HEK293 (cell line): ENCODE results near the gene C12orf57.

Experiments used
- CTCF ChIP-seq: fragments of 450-650 bp; formaldehyde crosslinking; IDR thresholded peaks from 2 replicates; pipeline ENCODE4 v1.5.1; 2016; ENCODE audit warnings: missing biosample characterization, missing genetic modification characterization
- KLF1 ChIP-seq: fragments of 450-650 bp; formaldehyde crosslinking; IDR thresholded peaks from 2 replicates; pipeline ENCODE4 v1.5.1; 2016; ENCODE audit warnings: missing biosample characterization, missing genetic modification characterization
- KLF8 ChIP-seq: fragments of 450-650 bp; formaldehyde crosslinking; IDR thresholded peaks from 2 replicates; pipeline ENCODE4 v1.5.1; 2016; ENCODE audit warnings: missing biosample characterization, missing genetic modification characterization
- PBX3 ChIP-seq: sonication (generic); formaldehyde crosslinking; IDR thresholded peaks from 2 replicates; pipeline ENCODE4 v1.8.1; 2022; ENCODE audit warnings: mild to moderate bottlenecking, moderate library complexity, missing genetic modification reagents
- PRDM4 ChIP-seq: fragments of 450-650 bp; formaldehyde crosslinking; IDR thresholded peaks from 2 replicates; pipeline ENCODE4 v1.5.1; 2017; ENCODE audit warnings: missing biosample characterization, missing genetic modification characterization
- SCRT2 ChIP-seq: fragments of 450-650 bp; formaldehyde crosslinking; IDR thresholded peaks from 2 replicates; pipeline ENCODE4 v1.5.1; 2016; ENCODE audit warnings: missing biosample characterization, missing genetic modification characterization
- SETDB1 ChIP-seq: IDR thresholded peaks from one replicate; pipeline ENCODE4 v1.6.1; 2017; ENCODE audit warnings: mild to moderate bottlenecking, low read length, moderate library complexity, mixed read lengths; ENCODE audit not compliant: insufficient read length
- WT1 ChIP-seq: fragments of 450-650 bp; formaldehyde crosslinking; IDR thresholded peaks from 2 replicates; pipeline ENCODE4 v1.5.1; 2016; ENCODE audit warnings: missing biosample characterization, missing genetic modification characterization
- ZBTB6 ChIP-seq: fragments of 450-650 bp; formaldehyde crosslinking; IDR thresholded peaks from 2 replicates; pipeline ENCODE4 v1.5.1; 2017; ENCODE audit warnings: missing biosample characterization, missing genetic modification characterization
- ZBTB8A ChIP-seq: fragments of 450-650 bp; formaldehyde crosslinking; IDR thresholded peaks from 2 replicates; pipeline ENCODE4 v1.5.1; 2016; ENCODE audit warnings: missing biosample characterization, missing genetic modification characterization
- ZNF121 ChIP-seq: fragments of 450-650 bp; formaldehyde crosslinking; IDR thresholded peaks from 2 replicates; pipeline ENCODE4 v1.5.1; 2016; ENCODE audit warnings: missing biosample characterization, missing genetic modification characterization
- ZNF18 ChIP-seq: fragments of 450-650 bp; formaldehyde crosslinking; IDR thresholded peaks from 2 replicates; pipeline ENCODE4 v1.5.1; 2016; ENCODE audit warnings: missing biosample characterization, missing genetic modification characterization
- ZNF2 ChIP-seq: fragments of 450-650 bp; formaldehyde crosslinking; IDR thresholded peaks from 2 replicates; pipeline ENCODE4 v1.5.1; 2016; ENCODE audit warnings: missing biosample characterization, missing genetic modification characterization
- ZNF24 ChIP-seq: fragments of 450-650 bp; formaldehyde crosslinking; IDR thresholded peaks from 2 replicates; pipeline ENCODE4 v1.5.1; 2016; ENCODE audit warnings: missing biosample characterization, missing genetic modification characterization
- ZNF354C ChIP-seq: fragments of 450-650 bp; formaldehyde crosslinking; IDR thresholded peaks from 2 replicates; pipeline ENCODE4 v1.5.1; 2016; ENCODE audit warnings: missing biosample characterization, missing genetic modification characterization, low read depth, borderline replicate concordance
- ZNF513 ChIP-seq: fragments of 450-650 bp; IDR thresholded peaks from 2 replicates; pipeline ENCODE4 v1.5.1; 2018; ENCODE audit warnings: missing biosample characterization, missing genetic modification characterization
- ZNF514 ChIP-seq: fragments of 450-650 bp; formaldehyde crosslinking; IDR thresholded peaks from 2 replicates; pipeline ENCODE4 v1.5.1; 2016; ENCODE audit warnings: missing biosample characterization, missing genetic modification characterization
- ZNF521 ChIP-seq: fragments of 450-650 bp; formaldehyde crosslinking; IDR thresholded peaks from 2 replicates; pipeline ENCODE4 v1.5.1; 2017; ENCODE audit warnings: missing biosample characterization, mild to moderate bottlenecking, missing genetic modification characterization
- ZNF560 ChIP-seq: fragments of 450-650 bp; formaldehyde crosslinking; IDR thresholded peaks from 2 replicates; pipeline ENCODE4 v1.5.1; 2017; ENCODE audit warnings: missing biosample characterization, missing genetic modification characterization, borderline replicate concordance
- ZNF624 ChIP-seq: fragments of 450-650 bp; formaldehyde crosslinking; IDR thresholded peaks from 2 replicates; pipeline ENCODE4 v1.5.1; 2017; ENCODE audit warnings: missing biosample characterization, missing genetic modification characterization
- ZNF645 ChIP-seq: fragments of 450-650 bp; formaldehyde crosslinking; IDR thresholded peaks from 2 replicates; pipeline ENCODE4; 2016; ENCODE audit warnings: missing biosample characterization, missing genetic modification characterization
- ZNF654 ChIP-seq: fragments of 450-650 bp; formaldehyde crosslinking; IDR thresholded peaks from 2 replicates; pipeline ENCODE4 v1.5.1; 2016; ENCODE audit warnings: low read depth, missing biosample characterization, missing genetic modification characterization
- ZNF658 ChIP-seq: fragments of 450-650 bp; formaldehyde crosslinking; IDR thresholded peaks from 2 replicates; pipeline ENCODE4; 2016; ENCODE audit warnings: missing biosample characterization, missing genetic modification characterization
- ZNF664 ChIP-seq: fragments of 450-650 bp; formaldehyde crosslinking; IDR thresholded peaks from 2 replicates; pipeline ENCODE4 v1.5.1; 2016; ENCODE audit warnings: missing biosample characterization, missing genetic modification characterization
- ZNF692 ChIP-seq: fragments of 450-650 bp; formaldehyde crosslinking; IDR thresholded peaks from 2 replicates; pipeline ENCODE4 v1.5.1; 2016; ENCODE audit warnings: missing biosample characterization, missing genetic modification characterization
- ZNF776 ChIP-seq: fragments of 450-650 bp; formaldehyde crosslinking; IDR thresholded peaks from 2 replicates; pipeline ENCODE4 v1.5.0; 2017; ENCODE audit warnings: missing biosample characterization, missing genetic modification characterization, borderline replicate concordance
- ZSCAN23 ChIP-seq: fragments of 450-650 bp; formaldehyde crosslinking; IDR thresholded peaks from 2 replicates; pipeline ENCODE4 v1.5.1; 2016; ENCODE audit warnings: missing biosample characterization, missing genetic modification characterization
- ZSCAN30 ChIP-seq: fragments of 450-650 bp; IDR thresholded peaks from 2 replicates; pipeline ENCODE4 v1.5.1; 2018; ENCODE audit warnings: missing biosample characterization, mild to moderate bottlenecking, missing genetic modification characterization, moderate library complexity

Gene C12orf57

GRCh38 chr12:6965026-6965661, 21.3 kb downstream of the C12orf57 start (continued):
- TF ChIP-seq ZNF18, result peak; percentile 42; the same call in 1 of the 2 replicates
- TF ChIP-seq ZNF514 (tag by site-specific recombination), result no peak
- 0 out of 2 replicates have a peak, but pooled peaks have one; percentile 18 for TF ChIP-seq PRDM4 (tag by site-specific recombination)
- TF ChIP-seq ZNF121 (tag by site-specific recombination), result no peak
- TF ChIP-seq ZNF645, result no peak
- peak; percentile 93 for TF ChIP-seq CTCF (tag by site-specific recombination)
- TF ChIP-seq KLF1 (tag by site-specific recombination), result peak; percentile 9; the same call in 1 of the 2 replicates
- TF ChIP-seq ZNF692 (tag by site-specific recombination), result peak; percentile 60; the same call in 1 of the 2 replicates
- TF ChIP-seq ZNF24 (tag by site-specific recombination), result peak; percentile 66; the same call in 1 of the 2 replicates
- no peak for TF ChIP-seq ZNF560 (tag by site-specific recombination)
- TF ChIP-seq ZNF513 (tag by site-specific recombination), result no peak
- TF ChIP-seq ZNF664 (tag by site-specific recombination), result no peak
- no peak for TF ChIP-seq ZNF624 (tag by site-specific recombination)
- no peak for TF ChIP-seq PBX3 (CRISPR knock-in tag)
- TF ChIP-seq ZSCAN30 (tag by site-specific recombination), result peak; percentile 89
- TF ChIP-seq ZNF776 (tag by site-specific recombination), result no peak
- no peak for TF ChIP-seq ZNF521
- TF ChIP-seq ZNF2 (tag by site-specific recombination), result peak; percentile 87
- TF ChIP-seq ZSCAN23 (tag by site-specific recombination), result no peak
- TF ChIP-seq KLF8, result peak; percentile 58; the same call in 1 of the 2 replicates
- peak; percentile 69 for TF ChIP-seq ZNF654 (tag by site-specific recombination)
- 0 out of 2 replicates have a peak, but pooled peaks have one; percentile 3 for TF ChIP-seq SCRT2 (tag by site-specific recombination)
- TF ChIP-seq WT1 (tag by site-specific recombination), result peak; percentile 81
- TF ChIP-seq ZBTB6 (tag by site-specific recombination), result no peak
- TF ChIP-seq ZNF658 (tag by site-specific recombination), result no peak
- TF ChIP-seq SETDB1, result no peak
- TF ChIP-seq ZBTB8A (tag by site-specific recombination), result peak; percentile 70
- no peak for TF ChIP-seq ZNF354C (tag by site-specific recombination)
